Neural crest cell (in vitro differentiated cells): ENCODE measurements around the gene DDX59. TPM values are rescaled to one million over a fixed set of nuclear protein-coding genes. Genes with fewer than 3 reads are reported as not detected.

ENCODE experiments used
- DNase-seq: peaks from one replicate; pipeline ENCODE4 v3.0.0; 2021; ENCODE audit warnings: low read depth, mixed read lengths, low spot score
- H3K27ac Mint-ChIP-seq: one replicate; pipeline ENCODE4 v1.8.0; 2021; ENCODE audit warnings: mild to moderate bottlenecking, mixed read lengths; ENCODE audit not compliant: unreplicated experiment
- H3K27me3 Mint-ChIP-seq: 2 replicates; pipeline ENCODE4 v1.8.0; 2021; ENCODE audit warnings: low read depth, mild to moderate bottlenecking, mixed read lengths
- H3K36me3 Mint-ChIP-seq: 2 replicates; pipeline ENCODE4 v1.8.0; 2021; ENCODE audit warnings: low read depth, mild to moderate bottlenecking, mixed read lengths
- H3K4me1 Mint-ChIP-seq: 2 replicates; pipeline ENCODE4 v1.8.0; 2021; ENCODE audit warnings: mixed read lengths
- H3K4me3 Mint-ChIP-seq: one replicate; pipeline ENCODE4 v1.8.0; 2021; ENCODE audit warnings: mild to moderate bottlenecking, mixed read lengths
- H3K9me3 Mint-ChIP-seq: 2 replicates; pipeline ENCODE4 v1.8.0; 2021; ENCODE audit warnings: mixed read lengths
- CTCF ChIP-seq: fragments of 200-600 bp; sonication (generic); conservative IDR thresholded peaks from 2 replicates; pipeline ENCODE4 v1.5.0; 2021; ENCODE audit warnings: antibody characterized with exemption, mild to moderate bottlenecking
- total RNA-seq: library from RNA; stranded (reverse); gene quantifications from 2 replicates; pipeline ENCODE4 v1.2.1, GENCODE V29; 2021

DDX59 gene
- total RNA-seq, 1 donor from 2014 or later: 18.0 TPM

- Mint-ChIP-seq H3K9me3 (no peaks in the 10 kb centered on the region), H3K27me3 (no peaks in the 10 kb centered on the region), H3K4me1 (peaks cover 5% of the 10 kb centered on the region), H3K4me3 (no peak overlapping the region), H3K36me3 (peaks cover 5% of the 10 kb centered on the region), H3K27ac (no peak overlapping the region)
- no peak for TF ChIP-seq CTCF
- DNase-seq: no peak
These were observed 10.4 kb downstream of the DDX59 start for GRCh38 chr1:200659269-200659668.

GRCh38 chr1:200658037-200658818, 11.5 kb downstream of the DDX59 start:
- H3K36me3 Mint-ChIP-seq: peaks cover 12% of the 10 kb centered on the region
- H3K27ac Mint-ChIP-seq: no peak overlapping the region
- H3K9me3 Mint-ChIP-seq: no peaks in the 10 kb centered on the region
- H3K27me3 Mint-ChIP-seq: no peaks in the 10 kb centered on the region
- no peak overlapping the region for H3K4me3 Mint-ChIP-seq
- H3K4me1 Mint-ChIP-seq: peaks cover 4% of the 10 kb centered on the region
- no peak for DNase-seq
- TF ChIP-seq CTCF: no peak

- Mint-ChIP-seq H3K27ac (no peak overlapping the region), H3K27me3 (no peaks in the 10 kb centered on the region), H3K4me1 (peaks cover 6% of the 10 kb centered on the region), H3K9me3 (no peaks in the 10 kb centered on the region), H3K4me3 (no peak overlapping the region), H3K36me3 (peaks cover 15% of the 10 kb centered on the region)
- no peak for DNase-seq
- TF ChIP-seq CTCF: no peak
These were observed 15.0 kb downstream of the DDX59 start for GRCh38 chr1:200654660-200655059.

DNA sequence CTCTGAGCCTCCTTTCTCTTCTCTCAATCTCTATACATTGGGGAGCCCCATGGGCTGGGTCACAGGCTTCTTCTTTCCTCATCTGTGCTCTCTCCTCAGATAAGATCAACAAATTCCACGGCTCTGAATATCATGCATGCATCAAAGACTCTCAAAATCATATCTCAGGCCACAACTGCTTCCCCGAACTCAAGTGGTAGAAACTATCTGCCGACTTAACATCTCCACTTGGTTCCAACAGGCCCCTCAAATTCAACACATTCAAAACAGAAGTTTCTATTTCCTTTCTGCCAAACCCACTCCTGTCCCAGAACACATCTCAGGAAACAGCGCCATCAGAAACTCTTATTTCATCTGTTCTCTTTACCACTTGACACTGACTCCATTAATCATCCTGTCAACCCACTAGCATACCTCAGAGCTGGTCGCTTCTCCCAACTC, 16.7 kb downstream of the DDX59 start:
- H3K4me3 Mint-ChIP-seq: no peak overlapping the region
- no peaks in the 10 kb centered on the region for H3K9me3 Mint-ChIP-seq
- peaks cover 17% of the 10 kb centered on the region for H3K36me3 Mint-ChIP-seq
- H3K27ac Mint-ChIP-seq: peak overlapping the region; percentile 81
- no peak for TF ChIP-seq CTCF
- peaks cover 6% of the 10 kb centered on the region for H3K4me1 Mint-ChIP-seq
- H3K27me3 Mint-ChIP-seq: no peaks in the 10 kb centered on the region
- no peak for DNase-seq

- no peak overlapping the region for H3K27ac Mint-ChIP-seq
- H3K27me3 Mint-ChIP-seq: no peaks in the 10 kb centered on the region
- H3K9me3 Mint-ChIP-seq: no peaks in the 10 kb centered on the region
- H3K4me1 Mint-ChIP-seq: peaks cover 6% of the 10 kb centered on the region
- H3K36me3 Mint-ChIP-seq: peaks cover 17% of the 10 kb centered on the region
- TF ChIP-seq CTCF: no peak
- DNase-seq: no peak
- no peak overlapping the region for H3K4me3 Mint-ChIP-seq
These were observed 17.3 kb downstream of the DDX59 start for GRCh38 chr1:200652378-200652777.
